CD4-positive, alpha-beta T cell treated with Interleukin-15 for 4 hours (primary cell): ENCODE measurements around the gene RIOK3.
"Not testable (repeated sequence)": the region's sequence is repeated elsewhere in the genome, so short reads cannot be mapped to it uniquely, and the experiment has no call there.

Experiments used
- DNase-seq: peaks from one replicate; pipeline ENCODE4 v3.0.0-alpha.2; 2020; ENCODE audit warnings: low spot score

Gene RIOK3, protein sequence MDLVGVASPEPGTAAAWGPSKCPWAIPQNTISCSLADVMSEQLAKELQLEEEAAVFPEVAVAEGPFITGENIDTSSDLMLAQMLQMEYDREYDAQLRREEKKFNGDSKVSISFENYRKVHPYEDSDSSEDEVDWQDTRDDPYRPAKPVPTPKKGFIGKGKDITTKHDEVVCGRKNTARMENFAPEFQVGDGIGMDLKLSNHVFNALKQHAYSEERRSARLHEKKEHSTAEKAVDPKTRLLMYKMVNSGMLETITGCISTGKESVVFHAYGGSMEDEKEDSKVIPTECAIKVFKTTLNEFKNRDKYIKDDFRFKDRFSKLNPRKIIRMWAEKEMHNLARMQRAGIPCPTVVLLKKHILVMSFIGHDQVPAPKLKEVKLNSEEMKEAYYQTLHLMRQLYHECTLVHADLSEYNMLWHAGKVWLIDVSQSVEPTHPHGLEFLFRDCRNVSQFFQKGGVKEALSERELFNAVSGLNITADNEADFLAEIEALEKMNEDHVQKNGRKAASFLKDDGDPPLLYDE

DNA sequence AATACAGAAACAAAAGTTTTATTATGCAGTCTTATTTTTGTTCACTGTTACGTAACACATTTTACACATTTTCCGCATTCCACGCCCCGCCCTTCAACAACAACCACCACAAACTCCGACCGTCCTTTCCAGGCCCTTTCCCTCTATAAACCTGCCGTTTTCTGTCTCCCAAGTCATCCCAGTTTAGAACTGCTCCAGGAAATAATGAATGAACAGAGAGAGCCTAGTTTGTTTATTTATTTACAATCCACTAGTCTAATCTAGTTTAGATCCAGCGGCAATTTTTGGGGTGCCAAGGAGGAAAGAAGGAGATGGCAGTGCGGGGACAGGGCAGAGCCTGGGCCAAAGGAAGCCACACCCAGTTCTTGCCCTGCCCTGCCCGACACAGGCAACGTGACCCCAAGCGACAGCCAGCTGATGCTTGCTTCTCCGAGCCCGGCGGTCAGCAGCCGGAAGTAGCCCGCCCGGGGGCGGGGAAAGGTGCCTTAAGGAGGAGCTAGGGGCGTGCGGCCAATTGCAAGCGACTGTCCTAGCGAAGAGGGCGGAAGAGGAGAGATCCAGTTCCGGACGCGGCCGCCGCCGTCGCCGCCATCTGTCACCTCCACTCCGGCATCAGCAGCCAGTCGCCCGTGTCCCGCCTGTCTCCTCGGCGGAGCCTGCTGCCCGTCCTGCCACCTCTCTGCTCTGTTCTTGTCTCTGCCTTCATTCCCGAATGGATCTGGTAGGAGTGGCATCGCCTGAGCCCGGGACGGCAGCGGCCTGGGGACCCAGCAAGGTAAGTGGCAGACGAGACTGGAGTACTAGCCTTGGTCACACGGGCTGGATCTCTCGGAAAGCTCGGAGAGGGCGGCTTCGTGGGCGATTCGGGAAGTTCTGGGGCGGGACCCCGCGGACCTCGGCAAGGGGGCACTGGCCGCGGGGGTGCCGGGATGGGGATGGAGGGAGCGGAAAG lies at the start of gene RIOK3:
Gene RIOK3, plus strand, starts transcription at position 560 of the 952 bp plus-strand sequence. Its CDS starts 153 bp downstream, at position 713.
- peak; percentile 86 for DNase-seq

DNA sequence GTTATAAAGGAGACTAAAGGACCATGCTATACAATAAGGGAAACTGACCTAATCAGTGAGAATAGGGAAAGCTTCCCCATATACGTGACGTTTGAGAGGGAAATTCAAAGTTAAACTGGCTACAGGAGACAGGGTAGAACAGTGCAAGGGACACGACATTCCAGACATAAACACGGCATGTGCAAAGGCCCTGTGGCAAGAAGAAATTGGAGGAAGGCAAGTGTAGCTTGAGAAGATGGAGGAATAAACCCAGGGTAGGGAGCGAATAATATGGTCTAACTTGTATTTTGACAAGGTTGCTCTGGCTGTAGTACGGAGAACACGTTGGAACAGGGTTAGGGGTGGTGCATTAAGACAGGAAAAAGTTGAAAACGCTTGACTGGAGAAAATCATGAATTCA lies 49.8 kb upstream of the RIOK3 start:
- no peak for DNase-seq

DNA sequence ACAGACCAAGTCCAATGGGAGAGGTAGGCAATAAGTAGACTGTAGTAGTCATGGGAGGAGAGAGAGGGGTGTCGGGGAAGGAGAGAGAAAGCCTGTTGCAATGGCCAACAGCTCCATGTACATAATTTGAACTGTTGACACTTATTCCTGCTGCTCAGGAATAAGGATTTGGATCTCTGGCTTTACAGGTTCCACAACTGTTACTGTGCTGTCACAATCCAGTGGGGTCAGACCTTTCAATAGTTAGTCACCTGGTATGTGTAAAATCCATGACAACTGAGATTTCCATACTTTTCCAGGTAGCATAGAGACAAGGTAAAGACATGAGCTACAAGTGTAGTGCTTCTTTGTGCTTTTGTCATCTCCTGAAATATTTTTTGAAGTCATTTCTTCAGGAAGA lies 47.5 kb upstream of the RIOK3 start:
- DNase-seq = no peak

DNA sequence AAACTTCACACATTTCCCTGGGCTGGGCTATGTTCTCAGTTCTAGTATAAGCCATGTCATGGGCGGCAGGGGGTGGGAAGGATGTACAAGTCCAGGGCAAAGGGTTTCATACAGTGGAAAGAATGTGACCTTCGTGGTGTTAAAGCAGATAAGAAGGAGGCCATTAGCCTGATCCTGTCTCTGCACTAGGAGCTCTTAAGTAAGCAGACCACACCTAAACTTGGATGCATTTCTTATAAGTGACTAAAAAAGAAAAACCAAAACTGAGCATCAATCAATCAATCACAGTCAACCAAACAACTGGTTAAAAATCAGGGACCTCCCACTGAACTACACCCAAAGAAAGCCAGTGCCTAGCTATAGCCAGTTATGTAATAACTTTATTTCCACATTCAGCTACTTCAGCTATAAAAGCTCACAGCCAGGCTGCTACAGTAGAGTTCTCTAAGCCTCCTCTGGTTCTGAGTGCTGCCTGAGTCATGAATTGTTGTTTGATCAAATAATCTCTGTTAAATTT lies 46.8 kb upstream of the RIOK3 start:
- no peak for DNase-seq

DNA sequence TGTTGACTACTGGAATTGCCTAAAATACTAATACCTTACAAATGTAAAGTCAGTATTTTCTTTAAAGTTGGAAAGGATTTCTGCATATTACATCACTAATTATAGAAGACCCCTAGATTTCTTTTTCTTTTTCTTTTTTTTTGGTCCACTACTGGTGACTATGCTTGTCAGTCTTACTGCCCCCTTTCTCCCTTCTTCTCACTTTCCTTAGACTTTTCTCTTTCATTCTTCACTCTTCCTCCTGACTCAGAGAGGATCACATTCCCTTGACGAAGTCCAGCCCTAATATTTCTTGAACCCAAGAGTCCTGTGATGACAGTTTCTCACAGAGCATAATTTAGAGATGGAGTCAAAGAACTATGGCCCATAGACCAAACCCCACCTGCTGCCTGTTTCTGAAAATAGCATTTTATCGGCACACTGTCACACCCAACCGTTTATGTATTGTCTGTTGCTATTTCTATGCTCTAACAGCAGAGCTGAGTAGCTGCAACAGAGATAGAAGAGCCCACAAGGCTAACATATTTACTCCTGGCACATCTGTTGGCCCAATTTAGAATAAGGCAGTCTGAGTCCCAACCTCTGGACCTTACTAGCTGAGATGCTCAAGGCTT lies 40.6 kb upstream of the RIOK3 start:
- no peak for DNase-seq

DNA sequence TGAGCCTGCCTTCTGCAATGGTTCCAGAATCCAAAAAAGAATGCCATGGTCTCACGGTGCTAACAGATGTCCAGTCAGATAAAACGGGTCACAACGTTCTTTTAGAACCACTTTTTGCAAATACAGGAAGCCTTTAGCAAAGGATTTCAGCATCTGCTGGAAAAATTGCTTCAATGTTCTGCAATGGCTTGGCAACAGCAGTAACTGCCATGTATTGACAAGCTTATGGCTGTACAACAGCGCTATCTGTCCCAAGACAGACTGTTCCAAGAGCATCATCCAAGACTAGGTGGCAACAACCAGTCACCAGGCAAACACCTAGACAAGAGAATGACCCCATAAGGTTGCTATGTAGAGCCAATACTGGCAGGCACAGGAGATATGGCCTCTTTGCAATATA lies 37.6 kb upstream of the RIOK3 start:
- no peak for DNase-seq

DNA sequence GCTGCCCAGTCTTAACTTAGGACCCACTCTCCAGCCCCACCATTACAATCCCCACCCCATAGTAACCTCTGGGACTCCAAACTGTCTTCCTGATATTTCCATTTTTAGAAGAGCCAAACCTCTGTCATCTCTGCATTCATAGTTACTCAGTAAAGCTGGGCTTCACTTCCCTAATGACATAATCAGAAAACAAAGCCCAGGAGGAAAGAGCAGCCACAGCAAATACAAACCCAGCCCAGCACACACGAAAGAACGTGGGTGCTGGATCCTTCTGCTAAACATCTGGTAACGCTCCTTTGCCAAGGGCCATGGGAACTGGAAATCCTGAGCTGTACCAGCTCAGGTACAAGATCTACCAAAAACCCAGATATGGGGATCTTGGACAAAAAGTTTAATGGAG lies 36.8 kb upstream of the RIOK3 start:
- no peak for DNase-seq

DNA sequence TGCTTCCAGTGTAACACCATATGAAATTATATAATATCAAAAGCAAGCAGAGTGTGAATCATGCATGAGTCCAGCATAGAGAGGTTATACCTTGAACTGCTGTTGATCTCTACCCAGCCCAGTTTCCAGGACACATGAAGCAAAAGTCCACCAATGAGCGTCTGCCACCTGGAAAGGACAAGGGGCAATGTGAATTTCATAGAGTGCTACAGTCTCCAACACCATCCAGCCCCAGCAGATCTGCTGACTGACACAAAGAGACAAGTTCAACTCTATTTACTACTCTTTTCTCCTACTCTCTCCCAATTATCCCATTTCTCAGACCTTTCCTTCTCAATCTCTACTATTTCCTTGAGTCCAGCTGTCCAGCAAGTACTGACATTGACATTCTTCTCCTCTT lies 31.8 kb upstream of the RIOK3 start:
- no peak for DNase-seq

DNA sequence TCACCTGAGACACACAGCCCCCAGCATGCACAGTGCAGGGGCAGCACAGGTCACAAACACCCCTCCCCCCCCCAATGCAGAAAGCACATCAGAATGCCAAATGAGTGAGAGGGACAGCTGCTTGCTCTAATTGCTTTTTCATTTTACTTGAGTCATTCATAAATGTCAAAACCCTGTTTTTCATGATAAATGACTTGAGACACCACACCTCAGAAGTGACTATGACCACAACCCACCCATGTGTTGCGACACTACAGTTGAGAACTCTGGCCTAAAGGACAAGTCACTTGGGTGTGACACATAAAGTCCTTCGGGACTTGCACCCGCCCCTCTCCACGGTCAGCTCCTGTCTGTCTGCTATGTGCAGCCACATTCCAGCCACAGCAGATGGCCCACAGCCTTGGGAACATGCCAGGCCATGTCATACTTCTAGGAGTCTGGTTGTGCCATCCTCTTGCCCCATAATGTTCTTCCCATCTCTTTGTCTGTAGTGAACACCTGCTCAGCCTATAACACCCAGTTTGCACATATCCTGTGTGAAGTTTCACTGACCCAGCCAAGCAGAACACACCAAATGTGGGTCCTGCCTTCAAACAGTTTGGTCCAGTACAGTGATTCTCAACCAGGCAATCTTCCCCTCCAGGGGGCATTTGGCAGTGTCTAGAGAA lies 30.2 kb upstream of the RIOK3 start:
- DNase-seq = peak; percentile 15

DNA sequence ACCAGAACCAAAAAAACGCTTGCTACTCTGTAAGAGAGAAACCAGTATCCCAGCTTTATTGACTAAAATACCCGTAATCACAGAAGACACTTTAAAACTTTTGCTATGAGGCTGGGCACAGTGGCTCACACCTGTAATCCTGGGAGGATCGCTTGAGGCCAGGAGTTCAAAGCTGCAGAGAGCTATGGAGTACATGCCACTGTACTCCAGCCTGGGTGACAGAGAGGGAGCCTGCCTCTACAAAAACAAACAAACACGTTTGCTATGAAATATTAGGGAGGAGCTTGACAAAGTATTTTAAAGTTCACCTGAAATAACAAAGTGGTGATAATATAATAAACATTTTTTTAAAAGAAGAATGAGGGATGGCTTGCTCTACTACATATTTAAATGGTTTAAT lies 28.5 kb upstream of the RIOK3 start:
- no peak for DNase-seq

DNA sequence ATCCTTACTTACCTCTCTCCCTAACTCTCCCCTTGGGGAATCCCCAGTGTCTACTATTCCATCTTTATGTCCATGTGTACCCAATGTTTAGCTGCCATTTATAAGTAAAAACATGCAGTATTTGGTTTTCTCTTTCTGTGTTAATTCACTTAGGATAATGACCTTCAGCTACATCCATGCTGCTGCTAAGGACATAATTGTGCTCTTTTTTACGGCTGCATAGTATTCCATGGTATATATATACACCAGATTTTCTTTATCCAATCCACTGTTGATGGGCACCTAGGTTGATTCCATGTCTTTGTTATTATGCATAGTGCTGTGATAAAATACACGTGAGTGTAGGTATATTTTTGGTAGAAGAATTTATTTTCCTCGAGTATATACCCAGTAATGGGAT lies 24.3 kb upstream of the RIOK3 start:
- no peak for DNase-seq

DNA sequence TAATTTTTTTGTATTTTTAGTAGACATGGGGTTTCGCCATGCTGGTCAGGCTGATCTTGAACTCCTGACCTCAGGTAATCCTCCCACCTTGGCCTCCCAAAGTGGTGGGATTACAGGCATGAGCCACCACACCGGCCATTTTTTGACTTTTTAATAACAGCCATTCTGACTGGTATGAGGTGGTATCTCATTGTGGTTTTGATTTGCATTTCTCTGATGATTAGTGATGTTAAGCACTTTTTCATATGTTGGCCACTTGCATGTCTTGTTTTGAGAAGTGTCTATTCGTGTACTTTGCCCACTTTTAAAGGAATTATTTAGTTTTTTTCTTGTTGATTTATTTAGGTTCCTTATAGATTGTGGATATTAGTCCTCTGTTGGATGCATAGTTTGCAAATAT lies 23.5 kb upstream of the RIOK3 start:
- DNase-seq = not testable (repeated sequence)

DNA sequence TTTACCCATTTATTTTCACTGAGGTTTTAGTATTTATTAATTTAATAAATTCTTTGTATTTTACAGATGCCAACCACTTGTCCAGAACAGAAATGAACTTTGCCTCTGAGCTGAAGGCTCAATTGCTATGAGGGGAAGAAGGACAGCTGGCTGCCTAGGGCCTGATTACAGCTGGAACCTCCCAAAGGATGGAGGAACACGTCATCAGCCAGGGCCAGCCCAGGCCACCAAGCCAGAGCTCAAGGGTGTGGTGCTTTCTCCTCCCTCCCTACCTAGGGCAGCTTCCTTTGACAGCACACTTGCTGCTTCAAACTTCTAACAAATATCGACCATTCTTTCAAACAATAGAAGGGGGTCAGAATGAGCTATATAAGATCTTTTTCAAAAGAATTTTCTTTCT lies 19.7 kb upstream of the RIOK3 start:
- no peak for DNase-seq

DNA sequence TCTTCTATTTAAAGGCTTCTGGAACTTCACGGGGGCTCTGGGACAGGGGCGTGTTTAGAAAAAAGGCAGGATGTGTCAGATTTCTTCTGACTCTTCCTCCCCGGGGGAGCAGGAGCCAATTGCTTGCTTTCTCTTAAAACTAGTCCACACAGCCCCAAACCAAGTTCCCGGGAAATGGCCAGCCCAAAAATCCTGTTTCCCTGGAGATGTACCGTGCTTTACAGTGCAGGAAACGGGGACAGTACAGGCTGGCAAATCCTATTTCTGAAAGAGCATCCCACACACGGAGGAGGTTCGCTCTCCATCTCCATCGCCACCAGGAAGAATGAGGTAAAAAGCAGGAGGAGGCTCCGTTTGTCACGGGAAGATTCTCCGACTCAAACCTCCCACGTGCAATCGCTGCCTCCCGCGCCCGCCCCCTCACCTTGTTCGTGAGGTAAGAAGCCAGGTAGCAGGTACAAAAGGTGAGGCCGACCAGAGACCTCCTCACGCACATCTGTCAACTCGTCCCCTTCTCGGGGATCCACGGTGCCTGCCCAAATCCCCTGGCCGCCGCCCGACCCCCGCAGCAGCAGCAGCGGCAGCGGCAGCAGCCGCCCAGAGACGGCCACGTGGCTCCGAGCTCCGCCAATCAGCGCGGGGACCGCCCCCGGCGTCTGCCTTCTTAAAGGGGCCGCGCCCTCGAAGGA lies 15.6 kb upstream of the RIOK3 start:
- peak; percentile 72 for DNase-seq

DNA sequence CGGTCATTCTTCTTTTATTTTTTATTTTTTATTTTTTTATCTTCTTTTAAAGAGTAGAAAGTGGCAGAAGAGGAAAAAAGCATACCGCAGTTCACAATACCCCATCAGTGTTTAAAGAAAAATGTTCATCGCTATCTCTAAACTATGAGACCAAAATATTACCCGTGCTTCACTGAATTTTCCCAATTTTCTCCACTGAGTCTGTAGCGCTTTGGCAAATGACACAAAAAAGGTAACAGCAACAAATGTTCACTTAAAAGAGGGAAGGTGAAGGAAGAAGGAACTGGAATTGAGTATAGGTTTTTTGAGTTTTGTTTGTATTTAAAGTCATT lies 15.1 kb upstream of the RIOK3 start:
- DNase-seq = no peak

DNA sequence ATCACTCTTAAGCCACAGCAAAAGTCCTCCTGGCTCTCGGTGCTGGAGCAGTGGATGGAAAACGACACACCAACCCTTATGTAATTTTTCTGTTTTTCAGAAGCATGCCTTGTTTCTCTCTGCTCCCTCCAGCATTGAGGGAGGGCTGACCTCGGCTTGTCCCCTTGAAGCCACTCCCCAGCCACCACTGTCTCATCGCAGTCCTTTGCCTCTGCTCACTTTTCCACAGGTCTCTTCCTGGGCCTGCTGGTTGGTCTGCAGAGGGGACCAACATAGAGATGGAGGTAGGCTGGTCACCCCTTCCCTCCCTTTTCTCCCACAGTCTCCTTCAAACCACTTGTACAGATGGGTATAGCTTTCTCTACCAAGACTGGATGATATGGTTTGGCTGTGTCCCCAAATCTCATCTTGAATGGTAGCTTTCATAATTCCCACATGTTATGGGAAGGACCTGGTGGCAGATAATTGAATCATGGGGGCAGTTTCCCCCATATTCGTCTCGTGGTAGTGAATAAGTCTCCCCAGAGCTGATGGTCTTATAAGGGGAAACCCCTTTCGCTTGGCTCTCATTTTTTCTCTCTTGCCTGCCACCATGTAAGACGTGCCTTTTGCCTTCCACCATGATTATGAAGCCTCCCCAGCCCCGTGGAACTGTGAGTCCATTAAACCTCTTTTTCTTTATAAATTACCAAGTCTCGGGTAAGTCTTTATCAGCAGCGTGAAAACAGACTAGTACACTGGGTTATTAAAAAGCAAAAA lies 14.3 kb upstream of the RIOK3 start:
- DNase-seq = no peak

DNA sequence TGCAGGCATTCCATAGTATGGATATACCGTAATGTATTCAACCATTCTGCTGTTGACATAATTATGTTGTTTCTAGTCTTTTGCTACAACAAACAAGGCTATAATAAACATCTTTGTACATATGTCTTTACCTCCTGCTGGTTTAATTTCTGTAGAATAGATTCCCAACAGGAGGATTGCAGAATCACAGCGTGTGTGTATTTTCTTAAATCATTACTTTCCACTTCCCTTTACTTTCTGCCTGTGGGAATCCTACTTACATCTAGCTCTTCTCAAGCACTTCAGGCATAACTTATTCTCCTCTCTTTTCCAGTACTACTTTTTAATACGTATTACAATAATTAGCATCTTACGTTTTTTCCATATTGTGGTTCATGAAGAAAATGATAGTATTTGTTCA lies 13.0 kb upstream of the RIOK3 start:
- no peak for DNase-seq

DNA sequence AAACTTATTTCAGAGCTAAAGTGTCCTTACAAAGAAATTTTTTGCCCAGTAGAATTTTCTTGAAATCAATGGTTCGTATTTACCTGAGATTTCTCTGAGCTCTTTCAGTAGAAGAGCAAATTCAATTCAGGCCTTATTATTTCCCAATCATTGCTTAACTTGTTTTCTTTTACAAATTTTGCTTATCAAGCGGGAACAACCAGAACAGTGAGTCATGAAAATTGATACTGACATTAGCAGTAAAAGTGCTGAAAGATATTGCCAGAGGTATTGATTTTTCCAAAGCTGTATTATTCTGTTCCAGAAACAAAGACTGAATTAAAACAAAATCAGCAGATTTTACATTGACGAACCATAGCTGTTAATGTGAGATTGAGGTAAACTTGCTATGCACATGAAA lies 10.1 kb upstream of the RIOK3 start:
- no peak for DNase-seq

DNA sequence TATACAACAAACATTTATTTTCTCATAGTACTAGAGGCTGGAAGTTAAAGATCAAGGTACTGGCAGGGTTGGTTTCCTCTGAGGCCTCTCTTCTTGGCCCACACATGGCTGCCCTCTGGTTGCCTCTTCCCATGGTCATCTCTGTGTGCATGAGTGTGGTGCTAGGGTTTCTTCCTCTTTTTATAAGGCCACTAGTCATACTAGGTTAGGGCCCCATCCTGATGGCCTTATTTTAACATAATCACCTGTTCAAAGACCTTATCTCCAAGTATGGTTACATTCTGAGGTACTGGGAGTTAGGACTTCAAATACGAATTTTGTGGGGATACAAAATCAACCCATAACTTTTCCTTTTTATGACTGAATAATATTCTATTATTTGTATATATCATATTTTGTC lies 4.8 kb upstream of the RIOK3 start:
- no peak for DNase-seq

DNA sequence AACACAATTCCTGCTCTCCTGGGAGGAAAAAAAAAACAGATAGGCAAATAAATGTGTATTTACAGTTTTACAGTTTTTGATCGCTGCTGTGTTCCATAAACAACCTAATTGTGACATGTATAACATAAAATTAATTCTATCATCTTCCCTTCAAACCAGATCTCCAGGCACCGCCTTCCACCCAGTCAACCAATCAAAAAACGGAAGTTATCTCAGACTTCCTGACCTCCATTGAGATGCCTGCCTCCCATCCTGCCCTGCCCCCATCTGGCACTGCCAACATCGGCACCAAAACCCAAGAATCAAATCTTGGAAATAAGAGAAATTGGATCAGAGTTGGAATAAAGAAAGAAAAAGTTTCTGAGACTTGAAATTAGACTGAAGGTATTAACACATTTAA lies 3.1 kb upstream of the RIOK3 start:
- DNase-seq = no peak

DNA sequence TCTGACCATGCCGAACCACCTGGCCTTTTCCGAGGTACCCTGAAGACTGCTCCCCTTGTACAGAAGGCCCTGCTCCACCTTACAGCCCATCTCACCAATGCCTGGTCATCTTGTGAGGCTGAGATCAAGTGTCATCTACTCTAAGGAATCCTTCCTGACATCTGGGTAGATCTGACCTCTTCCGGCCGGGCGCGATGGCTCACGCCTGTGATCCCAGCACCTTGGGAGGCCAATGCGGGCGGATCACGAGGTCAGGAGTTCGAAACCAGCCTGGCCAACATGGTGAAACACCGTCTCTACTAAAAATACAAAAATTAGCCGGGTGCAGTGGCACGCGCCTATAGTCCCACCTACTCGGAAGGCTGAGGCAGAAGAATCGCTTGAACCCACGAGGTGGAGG lies 2.1 kb upstream of the RIOK3 start:
- DNase-seq = no peak
